Skeletal muscle tissue (tissue), 4 donors: ENCODE data around the gene KLF15. TPM values are rescaled to one million over a fixed set of nuclear protein-coding genes. Genes with fewer than 3 reads are reported as not detected.
A peak's percentile ranks its signal among the peaks of the same experiment; 100 is the strongest.

Experiments used
- H3K27ac ChIP-seq: one replicate; pipeline ENCODE4 v1.7.0; 2013; ENCODE audit warnings: mild to moderate bottlenecking, low read depth, low read length, inconsistent platforms
- H3K27me3 ChIP-seq, 3 donors: one replicate each; pipeline ENCODE4 v1.7.0; 2013; ENCODE audit warnings: low read length in 3 of 3; ENCODE audit not compliant: control insufficient read depth in 3 of 3, insufficient read depth in 3 of 3
- H3K36me3 ChIP-seq, 3 donors: one replicate each; pipeline ENCODE4 v1.7.0; 2013; ENCODE audit warnings: low read length in 3 of 3; ENCODE audit not compliant: control insufficient read depth in 3 of 3, insufficient read depth in 3 of 3
- H3K4me1 ChIP-seq, 3 donors: one replicate each; pipeline ENCODE4 v1.7.0; 2013; ENCODE audit warnings: low read length in 3 of 3, mild to moderate bottlenecking in 3 of 3; ENCODE audit not compliant: control insufficient read depth in 3 of 3, insufficient read depth in 3 of 3
- H3K4me3 ChIP-seq, 3 donors: one replicate each; pipeline ENCODE4 v1.7.0; 2013; ENCODE audit warnings: low read length in 3 of 3
- H3K9ac ChIP-seq, 3 donors: one replicate each; pipeline ENCODE4 v1.7.0; 2013; ENCODE audit warnings: low read length in 3 of 3, mild to moderate bottlenecking in 3 of 3, moderate library complexity in 2 of 3, low read depth in 1 of 3
- H3K9me3 ChIP-seq, 3 donors: one replicate each; pipeline ENCODE4 v1.7.0; 2013; ENCODE audit warnings: low read length in 3 of 3; ENCODE audit not compliant: control insufficient read depth in 3 of 3
- total RNA-seq: library from RNA; depleted of rRNA; stranded (reverse); fragments of >200 nt; gene quantifications from one replicate; pipeline ENCODE4 v1.2.3, GENCODE V29; 2014
- donor health status: Osteomylitis.

The KLF15 gene
- total RNA-seq, 1 donor from 2014 or later, result 2.6 TPM

- Histone ChIP-seq H3K9ac (no peak overlapping the region), H3K4me3 (no peak overlapping the region), H3K27ac (no peak overlapping the region), H3K4me1 (peaks cover 10 to 12% (median 11%) of the 10 kb centered on the region in 3 donors), H3K36me3 (no peaks in the 10 kb centered on the region), H3K27me3 (peaks cover 13 to 18% (median 15%) of the 10 kb centered on the region in 3 donors), H3K9me3 (no peaks in the 10 kb centered on the region)
Measured at GRCh38 chr3:126390201-126390600, 33.0 kb upstream of the KLF15 start.

DNA sequence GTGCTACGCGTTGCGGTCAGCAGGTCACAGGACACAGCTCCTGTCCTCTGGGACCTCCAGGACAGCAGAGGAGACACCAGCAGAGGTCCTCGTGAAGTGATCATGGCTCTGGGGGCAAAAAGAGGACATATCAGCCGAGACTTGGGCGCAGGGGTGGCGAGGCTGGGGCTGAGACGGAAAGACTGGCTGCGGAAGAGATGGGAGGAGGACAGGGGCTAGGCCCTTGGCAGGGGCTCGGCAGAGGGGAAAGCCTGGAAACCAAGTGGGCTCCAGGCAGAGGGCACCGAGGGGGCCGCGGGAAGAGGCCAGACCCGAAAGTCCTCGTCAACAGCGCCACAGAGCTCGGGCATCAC is 32.6 kb upstream of the KLF15 start:
- Histone ChIP-seq H3K27ac (peak overlapping the region; percentile 93), H3K4me1 (peaks cover 10 to 12% (median 11%) of the 10 kb centered on the region in 3 donors), H3K4me3 (peak overlapping the region in 2 of 3 donors; percentile 66 to 67), H3K9me3 (no peaks in the 10 kb centered on the region), H3K36me3 (no peaks in the 10 kb centered on the region), H3K27me3 (peaks cover 12 to 14% (median 13%) of the 10 kb centered on the region in 3 donors), H3K9ac (peak overlapping the region; percentile 77 to 90 (median 88))

DNA sequence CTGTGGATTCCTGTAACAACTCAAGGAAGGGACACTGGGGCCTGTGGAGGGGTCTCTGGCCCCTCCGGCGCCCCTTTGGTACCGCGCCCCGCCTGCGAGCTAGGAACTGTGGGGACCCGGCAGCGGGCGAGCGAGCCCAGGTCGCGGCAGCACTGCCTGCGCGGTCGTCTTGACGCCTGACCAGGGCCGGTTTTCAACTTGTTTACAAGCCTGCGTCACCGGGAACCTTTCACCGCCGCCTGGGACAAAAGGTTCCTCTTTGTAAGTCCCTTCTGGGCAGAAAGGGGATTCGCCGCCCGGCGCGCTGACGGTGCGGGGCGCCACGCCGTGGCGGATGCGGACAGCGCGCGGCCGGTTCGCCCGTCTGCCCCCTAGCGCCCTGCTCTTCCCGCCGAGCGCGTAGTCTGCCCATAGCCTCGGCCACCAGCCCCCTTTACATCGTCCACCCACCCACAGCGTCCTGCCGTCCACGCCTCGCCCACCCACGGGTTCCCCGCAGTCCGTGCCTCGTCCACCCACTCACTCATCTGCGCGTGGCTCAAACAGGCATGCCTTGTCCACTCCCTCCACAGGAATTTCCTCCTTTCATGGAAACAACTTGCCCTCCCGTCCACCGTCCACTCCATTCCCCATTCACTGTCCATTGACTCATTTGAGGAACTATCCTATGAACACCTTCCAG is 32.0 kb upstream of the KLF15 start:
- H3K9ac ChIP-seq, result peak overlapping the region; percentile 77 to 90 (median 88)
- peaks cover 9 to 10% (median 9%) of the 10 kb centered on the region in 3 donors for H3K4me1 ChIP-seq
- H3K27ac ChIP-seq, result peak overlapping the region; percentile 93
- H3K36me3 ChIP-seq, result no peaks in the 10 kb centered on the region
- peak overlapping the region; percentile 51 to 67 (median 66) for H3K4me3 ChIP-seq
- peaks cover 8 to 10% (median 9%) of the 10 kb centered on the region in 3 donors for H3K27me3 ChIP-seq
- no peaks in the 10 kb centered on the region for H3K9me3 ChIP-seq

DNA sequence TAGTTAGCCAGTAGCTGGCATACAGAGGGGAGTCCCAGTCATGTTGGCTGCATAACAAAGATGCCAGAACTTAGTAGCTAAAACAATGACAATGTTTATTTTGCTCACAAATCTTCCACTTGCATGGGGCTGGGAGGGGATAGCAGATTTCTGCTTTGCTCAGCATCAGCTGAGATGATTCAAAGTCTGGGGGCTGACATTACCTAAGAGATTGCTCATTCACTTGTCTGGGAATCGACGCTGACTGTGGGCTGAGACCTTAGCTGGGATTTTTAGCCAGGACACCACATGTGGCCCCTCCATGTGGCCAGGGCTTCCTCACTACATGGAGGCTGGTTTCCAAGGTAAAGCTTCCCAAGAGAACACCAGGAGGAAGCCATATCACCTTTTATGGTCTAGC is 24.8 kb upstream of the KLF15 start:
- H3K4me3 ChIP-seq, result no peak overlapping the region

DNA sequence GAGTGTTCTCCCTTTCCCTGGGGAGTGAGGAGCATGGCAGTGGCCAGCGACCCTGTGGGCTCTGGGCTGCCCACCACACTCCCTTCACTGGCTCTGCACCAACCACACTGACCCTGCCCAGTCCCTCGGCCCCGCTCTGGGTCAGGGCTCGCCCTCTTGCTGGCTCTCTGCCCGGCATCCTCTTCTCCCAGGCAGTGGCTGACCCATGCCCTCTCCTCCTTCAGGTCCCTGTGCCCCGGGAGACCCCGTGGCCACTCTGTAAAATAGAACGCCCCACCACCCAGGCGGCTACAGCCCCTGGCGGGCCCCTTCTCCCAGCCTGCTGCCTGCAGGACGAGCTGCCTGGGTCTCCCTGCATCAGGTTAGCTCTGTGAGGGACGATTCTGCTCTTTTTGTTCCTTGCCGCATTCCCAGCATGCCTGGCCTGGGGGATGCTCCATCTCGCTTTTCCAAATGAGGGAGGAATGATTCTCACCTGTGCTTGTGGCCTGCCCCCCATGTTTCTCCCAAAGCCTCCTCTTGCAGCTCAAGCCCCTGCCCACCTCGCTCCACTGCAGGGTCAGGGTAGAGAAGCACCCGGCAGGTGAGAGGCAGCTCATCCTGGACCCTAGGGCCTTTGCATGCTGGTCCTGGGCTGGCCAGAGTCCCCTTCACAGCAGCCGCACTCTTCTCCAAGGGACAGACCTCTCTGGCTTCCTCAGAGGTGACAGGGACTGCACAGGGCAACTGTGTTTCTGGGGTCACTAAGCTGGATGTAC is 23.0 kb upstream of the KLF15 start:
- H3K27ac ChIP-seq, result no peak overlapping the region

More for the DNA sequence above, 24.8 kb upstream of the KLF15 start:
- Histone ChIP-seq H3K36me3 (no peaks in the 10 kb centered on the region), H3K9ac (no peak overlapping the region), H3K9me3 (no peaks in the 10 kb centered on the region), H3K27me3 (peaks cover 0 to 3% (median 0%) of the 10 kb centered on the region in 3 donors), H3K4me1 (no peaks in the 10 kb centered on the region), H3K27ac (no peak overlapping the region)

GRCh38 chr3:126378341-126378751 is 21.1 kb upstream of the KLF15 start:
- no peak overlapping the region for H3K4me3 ChIP-seq
- no peaks in the 10 kb centered on the region for H3K9me3 ChIP-seq
- peaks cover 16 to 25% (median 17%) of the 10 kb centered on the region in 3 donors for H3K4me1 ChIP-seq
- no peak overlapping the region for H3K9ac ChIP-seq
- no peak overlapping the region for H3K27ac ChIP-seq
- H3K27me3 ChIP-seq, result peaks cover 0 to 3% (median 0%) of the 10 kb centered on the region in 3 donors
- no peaks in the 10 kb centered on the region for H3K36me3 ChIP-seq

More for the DNA sequence above, 23.0 kb upstream of the KLF15 start:
- no peaks in the 10 kb centered on the region for H3K9me3 ChIP-seq
- peaks cover 0 to 7% (median 0%) of the 10 kb centered on the region in 3 donors for H3K4me1 ChIP-seq
- no peak overlapping the region for H3K9ac ChIP-seq
- H3K27me3 ChIP-seq, result peaks cover 0 to 3% (median 0%) of the 10 kb centered on the region in 3 donors
- no peaks in the 10 kb centered on the region for H3K36me3 ChIP-seq
- H3K4me3 ChIP-seq, result no peak overlapping the region

GRCh38 chr3:126377211-126377610 is 20.0 kb upstream of the KLF15 start:
- H3K27ac ChIP-seq, result no peak overlapping the region
- no peak overlapping the region for H3K9ac ChIP-seq
- H3K27me3 ChIP-seq, result peaks cover 0 to 3% (median 0%) of the 10 kb centered on the region in 3 donors
- H3K36me3 ChIP-seq, result no peaks in the 10 kb centered on the region
- no peak overlapping the region for H3K4me3 ChIP-seq
- peaks cover 27 to 37% (median 28%) of the 10 kb centered on the region in 3 donors for H3K4me1 ChIP-seq
- no peaks in the 10 kb centered on the region for H3K9me3 ChIP-seq

- no peaks in the 10 kb centered on the region for H3K36me3 ChIP-seq
Measured at GRCh38 chr3:126376444-126376843, 19.2 kb upstream of the KLF15 start.

GRCh38 chr3:126375835-126376331 is 18.7 kb upstream of the KLF15 start:
- peaks cover 29 to 43% (median 29%) of the 10 kb centered on the region in 3 donors for H3K4me1 ChIP-seq
- H3K9ac ChIP-seq, result no peak overlapping the region

More at GRCh38 chr3:126376444-126376843, 19.2 kb upstream of the KLF15 start:
- Histone ChIP-seq H3K27ac (no peak overlapping the region), H3K9me3 (no peaks in the 10 kb centered on the region), H3K4me3 (no peak overlapping the region), H3K4me1 (peaks cover 27 to 42% (median 29%) of the 10 kb centered on the region in 3 donors), H3K9ac (no peak overlapping the region), H3K27me3 (peaks cover 0 to 3% (median 0%) of the 10 kb centered on the region in 3 donors)

More at GRCh38 chr3:126375835-126376331, 18.7 kb upstream of the KLF15 start:
- Histone ChIP-seq H3K36me3 (no peaks in the 10 kb centered on the region), H3K4me3 (no peak overlapping the region), H3K9me3 (no peaks in the 10 kb centered on the region), H3K27me3 (peaks cover 0 to 3% (median 0%) of the 10 kb centered on the region in 3 donors), H3K27ac (no peak overlapping the region)
